Stimulated activated CD4-positive, alpha-beta T cell treated with anti-CD3 and anti-CD28 coated beads, Interleukin-2, amount 100 ng/mL, for 48 hours (primary cell): ENCODE measurements around the gene GPR37L1.

ENCODE experiments used
- DNase-seq, 2 donors: peaks; one replicate each; pipeline ENCODE4 v3.0.0-alpha.2; 2020

The GPR37L1 gene, protein sequence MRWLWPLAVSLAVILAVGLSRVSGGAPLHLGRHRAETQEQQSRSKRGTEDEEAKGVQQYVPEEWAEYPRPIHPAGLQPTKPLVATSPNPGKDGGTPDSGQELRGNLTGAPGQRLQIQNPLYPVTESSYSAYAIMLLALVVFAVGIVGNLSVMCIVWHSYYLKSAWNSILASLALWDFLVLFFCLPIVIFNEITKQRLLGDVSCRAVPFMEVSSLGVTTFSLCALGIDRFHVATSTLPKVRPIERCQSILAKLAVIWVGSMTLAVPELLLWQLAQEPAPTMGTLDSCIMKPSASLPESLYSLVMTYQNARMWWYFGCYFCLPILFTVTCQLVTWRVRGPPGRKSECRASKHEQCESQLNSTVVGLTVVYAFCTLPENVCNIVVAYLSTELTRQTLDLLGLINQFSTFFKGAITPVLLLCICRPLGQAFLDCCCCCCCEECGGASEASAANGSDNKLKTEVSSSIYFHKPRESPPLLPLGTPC

DNA sequence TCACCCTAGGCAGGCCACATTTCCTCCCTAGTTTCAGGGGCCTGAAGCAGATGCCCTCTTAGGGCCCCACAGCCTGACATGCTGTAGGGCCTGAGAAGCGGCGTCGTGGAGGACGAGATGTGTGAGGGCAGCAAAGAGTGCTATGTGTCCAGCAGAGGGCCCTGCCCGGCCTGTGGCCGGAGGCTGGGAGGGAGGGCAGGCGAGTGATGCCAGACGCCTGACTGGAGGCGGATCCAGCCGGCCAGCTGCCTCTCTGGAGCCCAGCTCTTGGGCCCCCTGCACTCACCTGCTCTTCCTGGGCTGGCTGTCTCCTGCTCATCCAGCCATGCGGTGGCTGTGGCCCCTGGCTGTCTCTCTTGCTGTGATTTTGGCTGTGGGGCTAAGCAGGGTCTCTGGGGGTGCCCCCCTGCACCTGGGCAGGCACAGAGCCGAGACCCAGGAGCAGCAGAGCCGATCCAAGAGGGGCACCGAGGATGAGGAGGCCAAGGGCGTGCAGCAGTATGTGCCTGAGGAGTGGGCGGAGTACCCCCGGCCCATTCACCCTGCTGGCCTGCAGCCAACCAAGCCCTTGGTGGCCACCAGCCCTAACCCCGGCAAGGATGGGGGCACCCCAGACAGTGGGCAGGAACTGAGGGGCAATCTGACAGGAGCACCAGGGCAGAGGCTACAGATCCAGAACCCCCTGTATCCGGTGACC is at the start of gene GPR37L1:
GPR37L1 (plus strand) TSS at position 279 of the 697 bp plus-strand sequence; CDS start at position 326, 47 bp downstream.
- DNase-seq = no peak

- no peak for DNase-seq
Observed at GRCh38 chr1:202073206-202073605, 49.5 kb upstream of the GPR37L1 start.

DNA sequence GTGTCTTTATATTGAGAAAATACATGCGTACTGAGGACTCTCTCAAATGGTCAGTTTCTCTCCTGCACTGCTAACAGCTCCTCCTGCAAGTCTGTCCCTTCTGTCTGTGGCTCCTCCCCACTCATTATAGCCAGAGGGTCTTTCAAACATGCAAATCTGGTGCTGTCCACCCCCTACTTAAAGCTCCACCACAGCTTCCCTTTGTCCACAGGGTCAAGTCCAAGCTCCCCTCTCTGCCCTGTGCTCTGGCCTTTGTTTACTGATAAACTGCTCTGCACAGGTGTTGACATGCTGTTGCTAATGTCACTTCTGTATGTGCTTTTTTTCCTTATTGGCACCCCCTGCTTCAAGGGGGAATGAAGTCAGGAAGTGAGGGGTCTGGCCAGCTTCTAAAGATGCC is 47.7 kb upstream of the GPR37L1 start:
- no peak for DNase-seq

- no peak for DNase-seq
Observed at GRCh38 chr1:202075389-202075788, 47.3 kb upstream of the GPR37L1 start.

GRCh38 chr1:202076050-202076511 is 46.6 kb upstream of the GPR37L1 start:
- no peak for DNase-seq

- DNase-seq = no peak
Observed at GRCh38 chr1:202078241-202078640, 44.5 kb upstream of the GPR37L1 start.

DNA sequence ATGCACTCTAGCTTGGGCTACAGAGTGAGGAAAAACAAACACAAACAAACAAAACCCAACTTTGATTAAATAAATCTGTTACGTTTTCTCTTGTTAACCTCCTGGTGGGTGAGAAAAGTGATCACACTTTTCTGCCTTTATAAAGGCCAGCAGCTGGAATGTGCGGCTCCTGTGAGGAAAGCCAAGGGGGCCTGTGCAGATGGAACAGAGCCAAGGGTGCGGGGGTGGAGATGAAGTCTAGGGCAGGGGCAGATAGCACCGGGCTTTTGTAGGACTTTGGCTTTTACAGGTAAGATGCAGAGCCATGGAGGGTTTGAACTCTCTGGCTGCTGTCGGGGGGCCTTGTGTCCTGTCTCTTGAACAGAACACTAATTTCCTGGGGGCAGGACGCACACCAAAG is 40.7 kb upstream of the GPR37L1 start:
- DNase-seq = no peak

DNA sequence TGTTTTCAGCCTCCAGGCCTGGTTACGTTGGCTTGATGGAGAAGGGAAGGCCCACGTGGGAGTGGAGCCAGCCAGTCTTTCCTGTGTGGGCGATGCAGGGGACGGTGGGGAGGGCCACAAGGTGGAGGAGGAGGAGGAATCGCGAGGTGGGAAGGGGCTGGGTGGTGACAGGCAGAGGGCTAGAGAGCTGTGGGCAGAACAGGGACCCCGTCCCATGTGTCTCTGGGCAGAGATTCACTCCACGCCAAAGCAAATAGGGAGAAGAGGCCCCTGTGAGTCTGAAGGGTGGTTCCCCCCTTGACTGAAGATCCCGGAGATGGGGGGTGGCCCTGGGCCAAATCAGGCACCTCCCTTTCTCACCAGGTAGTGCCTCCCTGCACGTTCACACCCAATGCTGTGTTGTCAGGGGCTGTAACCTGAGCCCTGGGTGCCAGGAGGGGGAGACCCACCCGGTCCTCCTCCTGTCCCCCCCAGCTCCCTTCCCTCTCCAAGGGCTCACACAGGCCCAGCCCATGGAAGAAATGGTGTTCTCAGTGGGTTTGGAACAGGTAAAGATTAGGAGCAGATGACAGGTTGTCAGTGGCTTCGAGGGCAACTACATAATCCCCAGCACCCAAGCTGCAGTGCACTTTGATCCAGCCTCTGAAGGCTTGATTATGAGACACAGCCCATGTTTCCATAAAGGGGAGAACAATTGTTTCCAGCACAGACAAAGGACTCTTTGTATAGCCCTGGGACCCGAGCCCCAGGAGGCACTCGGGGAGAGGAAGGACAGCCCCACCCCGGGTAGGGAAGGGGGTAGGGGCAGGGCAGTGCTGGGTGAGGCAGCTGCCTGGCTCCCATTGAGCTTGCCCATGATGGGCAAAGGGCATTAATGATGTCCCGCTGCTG is 37.7 kb upstream of the GPR37L1 start:
- DNase-seq = no peak

- DNase-seq = no peak
Observed at GRCh38 chr1:202085682-202086373, 36.9 kb upstream of the GPR37L1 start.

DNA sequence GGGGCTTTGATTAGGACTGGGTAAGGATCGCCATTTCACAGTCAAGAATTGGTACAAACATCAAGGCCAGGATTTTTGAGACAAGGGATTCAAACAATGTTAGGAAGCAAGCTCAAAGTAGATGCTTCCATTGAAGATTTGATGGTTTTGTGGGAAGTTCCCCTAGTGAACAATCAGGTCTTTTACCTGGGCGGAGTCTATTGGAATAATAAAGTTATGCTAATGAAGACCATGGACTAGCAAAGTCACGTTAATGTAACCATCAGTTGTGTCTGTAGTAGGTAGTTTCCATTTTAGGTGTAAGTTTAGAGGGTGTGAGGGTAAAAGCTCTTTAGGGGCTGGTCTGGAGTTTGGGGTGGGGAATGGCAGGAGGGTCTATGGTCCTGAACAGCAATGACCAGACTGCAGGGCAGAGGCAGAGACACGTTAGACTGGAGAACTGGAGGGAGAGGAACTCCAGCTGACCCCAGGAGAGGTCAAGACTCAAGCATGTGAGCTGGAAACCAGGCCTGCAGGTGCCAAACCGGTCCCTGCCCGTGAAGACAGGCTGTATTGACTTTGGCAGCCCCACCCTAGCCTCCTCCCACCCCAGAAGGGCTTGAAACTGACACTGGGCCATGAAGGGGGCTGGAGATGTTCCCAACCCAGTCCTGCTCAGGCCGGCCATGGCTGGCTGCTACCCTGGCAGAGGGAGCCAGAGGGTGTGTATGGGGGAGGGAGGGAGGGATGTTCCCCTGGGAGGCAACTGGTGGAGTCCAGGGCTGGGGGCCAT is 36.0 kb upstream of the GPR37L1 start:
- no peak for DNase-seq

DNA sequence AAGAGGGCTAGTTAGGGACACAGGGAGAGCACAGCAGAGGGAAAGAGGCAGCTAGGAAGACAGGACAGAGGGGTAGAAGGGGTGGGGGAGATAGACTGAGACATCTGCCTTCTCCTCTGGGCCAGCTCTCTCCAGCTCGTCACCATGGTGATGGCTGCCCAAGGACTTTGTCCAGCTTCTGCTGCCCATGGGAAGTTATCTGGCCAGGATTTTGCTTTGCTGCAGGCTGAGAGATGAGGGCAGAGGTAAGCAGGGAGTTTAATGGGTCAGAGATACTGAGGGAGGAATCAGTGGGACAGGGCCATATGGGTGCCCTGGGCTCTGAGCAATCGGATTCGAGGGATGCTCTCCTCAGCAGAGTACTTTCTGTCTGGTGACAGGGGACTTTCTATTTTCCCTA is 34.5 kb upstream of the GPR37L1 start:
- DNase-seq = no peak

DNA sequence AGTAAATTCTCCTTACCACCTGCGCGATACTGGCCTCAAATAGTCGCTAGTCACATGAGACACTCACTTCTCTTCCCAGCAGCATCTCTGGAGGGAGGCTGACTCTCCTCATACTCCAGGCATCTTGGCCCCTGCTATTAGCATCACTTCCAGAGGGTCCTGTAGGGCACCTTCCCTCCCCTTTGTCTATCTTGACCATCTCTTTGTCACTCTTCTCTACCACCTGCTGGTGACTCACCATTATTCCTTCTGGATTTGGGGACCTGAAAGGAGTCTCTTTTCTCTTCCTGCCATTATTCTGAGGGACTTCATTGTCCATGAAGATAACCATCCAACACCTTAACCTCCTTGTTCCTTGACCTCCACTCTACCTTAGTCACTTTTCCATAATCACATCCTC is 31.7 kb upstream of the GPR37L1 start:
- no peak for DNase-seq

DNA sequence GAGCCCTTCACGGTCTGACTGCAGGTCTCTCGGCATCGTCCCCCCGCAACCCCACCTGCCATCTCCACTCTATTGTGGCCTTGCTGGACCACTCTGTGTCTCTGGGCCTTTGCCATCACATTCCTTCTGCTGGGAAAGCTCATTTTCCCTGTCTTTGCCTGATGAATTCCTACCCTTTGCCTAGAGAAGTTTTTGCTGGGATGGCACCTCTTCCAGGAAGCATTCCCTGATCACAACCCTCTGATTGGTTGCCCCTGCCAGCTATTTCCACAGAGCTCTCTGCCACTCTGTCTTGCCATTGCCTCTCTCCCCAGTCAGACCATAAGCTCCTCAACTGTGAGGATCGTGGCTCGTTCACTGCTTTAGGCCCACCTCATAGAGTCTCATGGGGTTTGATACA is 28.9 kb upstream of the GPR37L1 start:
- DNase-seq = no peak

- DNase-seq = no peak
Observed at GRCh38 chr1:202101184-202101583, 21.5 kb upstream of the GPR37L1 start.

GRCh38 chr1:202104073-202104472 is 18.6 kb upstream of the GPR37L1 start:
- DNase-seq = no peak

DNA sequence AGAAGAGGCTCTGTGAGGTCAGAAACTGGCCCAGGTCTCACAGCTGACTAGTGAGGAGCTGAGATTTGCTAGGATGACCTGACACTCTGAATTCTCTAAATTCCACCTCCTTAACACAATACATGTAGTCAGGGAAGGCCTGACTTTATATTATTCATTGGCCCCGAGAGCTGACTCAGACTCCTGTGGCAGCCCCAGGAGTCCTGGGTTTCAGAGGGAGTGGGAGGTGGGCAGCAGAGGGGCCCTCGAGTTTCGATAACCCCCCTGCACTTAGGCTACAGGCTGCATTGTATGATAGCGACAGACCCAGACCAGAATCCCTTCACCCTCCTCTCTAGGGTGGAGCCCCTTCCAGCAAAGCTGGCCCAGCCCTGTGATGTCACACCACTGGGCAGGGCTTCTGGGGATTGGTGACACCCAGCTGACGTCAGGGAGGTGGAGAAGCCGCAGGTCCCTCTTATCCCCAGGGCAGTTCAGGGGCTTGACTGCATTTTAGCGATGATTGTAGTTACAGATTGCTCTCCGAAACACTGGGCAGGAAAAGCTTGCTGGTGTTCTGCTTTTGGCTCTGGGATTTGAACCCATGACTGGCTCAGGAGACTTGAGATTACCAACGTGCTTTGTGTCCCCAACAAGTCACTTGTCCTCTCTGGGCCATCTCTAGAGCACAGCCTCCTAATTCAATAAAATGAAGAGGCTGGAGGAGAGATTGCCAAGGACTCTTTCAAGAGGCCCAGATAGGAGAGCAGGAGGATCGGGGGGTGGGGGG is 17.0 kb upstream of the GPR37L1 start:
- DNase-seq = no peak

GRCh38 chr1:202106340-202107254 is 16.1 kb upstream of the GPR37L1 start:
- DNase-seq = no peak

DNA sequence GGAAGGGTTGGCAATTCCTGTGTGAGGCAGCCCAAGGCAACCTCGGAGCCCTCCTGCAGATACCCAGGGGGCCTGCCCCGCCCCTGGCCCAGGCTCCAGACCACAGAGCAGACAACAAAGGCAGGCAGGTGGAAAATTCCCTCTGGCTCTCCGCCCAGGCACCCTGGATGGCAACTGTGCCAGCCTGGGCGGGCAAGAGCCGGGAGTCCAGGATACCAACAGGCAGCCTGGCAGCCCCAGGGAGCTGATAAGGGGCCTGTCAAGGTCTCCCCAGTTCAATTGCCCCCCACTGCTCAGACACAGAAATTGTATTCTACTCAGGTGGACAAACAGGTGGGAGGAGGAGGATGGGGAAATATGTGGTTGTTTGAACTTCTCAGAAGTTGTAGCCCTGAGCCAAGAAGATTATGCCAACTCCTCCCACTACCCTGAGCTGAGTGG is 15.4 kb upstream of the GPR37L1 start:
- DNase-seq = no peak
